ENCODE data around the gene ASAP3. TPM values are rescaled to one million over a fixed set of nuclear protein-coding genes. Genes with fewer than 3 reads are reported as not detected.

ASAP3 gene
- total RNA-seq, 2 experiments from 2014 or later = 0.81 to 1.2 TPM

- CTCF ChIA-PET = no interaction called here
- POLR2A ChIA-PET = no interaction called here
- Mint-ChIP-seq H3K27ac (no peak overlapping the region), H3K4me1 (ENCODE audit: low read depth) (peaks cover 10% of the 10 kb centered on the region), H3K9me3 (no peaks in the 10 kb centered on the region), H3K27me3 (no peaks in the 10 kb centered on the region), H3K36me3 (ENCODE audit: low read depth) (peaks cover 23% of the 10 kb centered on the region), H3K4me3 (no peak overlapping the region)
- Histone ChIP-seq H3K36me3 (ENCODE audit: insufficient read depth, low read length) (peaks cover 10% of the 10 kb centered on the region), H3K27ac (ENCODE audit: low read depth in 1 of 2, low read length in 2 of 2) (no peak overlapping the region), H3K27me3 (ENCODE audit: control insufficient read depth in 1 of 2, insufficient read depth in 2 of 2, low read length in 2 of 2) (no peaks in the 10 kb centered on the region), H3K9me3 (ENCODE audit: control insufficient read depth in 1 of 2, insufficient read depth in 1 of 2, low read length in 2 of 2) (no peaks in the 10 kb centered on the region), H3K4me3 (ENCODE audit: low read length) (no peak overlapping the region), H3K4me1 (ENCODE audit: insufficient read depth, low read length) (peaks cover 12% of the 10 kb centered on the region)
- TF ChIP-seq, protein P1, sequence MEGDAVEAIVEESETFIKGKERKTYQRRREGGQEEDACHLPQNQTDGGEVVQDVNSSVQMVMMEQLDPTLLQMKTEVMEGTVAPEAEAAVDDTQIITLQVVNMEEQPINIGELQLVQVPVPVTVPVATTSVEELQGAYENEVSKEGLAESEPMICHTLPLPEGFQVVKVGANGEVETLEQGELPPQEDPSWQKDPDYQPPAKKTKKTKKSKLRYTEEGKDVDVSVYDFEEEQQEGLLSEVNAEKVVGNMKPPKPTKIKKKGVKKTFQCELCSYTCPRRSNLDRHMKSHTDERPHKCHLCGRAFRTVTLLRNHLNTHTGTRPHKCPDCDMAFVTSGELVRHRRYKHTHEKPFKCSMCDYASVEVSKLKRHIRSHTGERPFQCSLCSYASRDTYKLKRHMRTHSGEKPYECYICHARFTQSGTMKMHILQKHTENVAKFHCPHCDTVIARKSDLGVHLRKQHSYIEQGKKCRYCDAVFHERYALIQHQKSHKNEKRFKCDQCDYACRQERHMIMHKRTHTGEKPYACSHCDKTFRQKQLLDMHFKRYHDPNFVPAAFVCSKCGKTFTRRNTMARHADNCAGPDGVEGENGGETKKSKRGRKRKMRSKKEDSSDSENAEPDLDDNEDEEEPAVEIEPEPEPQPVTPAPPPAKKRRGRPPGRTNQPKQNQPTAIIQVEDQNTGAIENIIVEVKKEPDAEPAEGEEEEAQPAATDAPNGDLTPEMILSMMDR (IDR thresholded peaks at IDR 0.05) = no peak
- no peak for ATAC-seq (ENCODE audit: poor library complexity)
- intact Hi-C loops (cut with DNase I, micrococcal nuclease) = loop anchor here in 1 of 2 experiments (2.0 kb wide), 2 partner anchors 61 to 189 kb away; partner anchors contain the start of genes HNRNPR and HTR1D
- DNase-seq = no peak
Observed at GRCh38 chr1:23405946-23406345, 78.0 kb downstream of the ASAP3 start.

- Mint-ChIP-seq H3K36me3 (ENCODE audit: low read depth) (peaks cover 25% of the 10 kb centered on the region), H3K9me3 (no peaks in the 10 kb centered on the region), H3K4me1 (ENCODE audit: low read depth) (peaks cover 10% of the 10 kb centered on the region), H3K27me3 (no peaks in the 10 kb centered on the region), H3K4me3 (no peak overlapping the region), H3K27ac (no peak overlapping the region)
- peaks cover 10% of the 10 kb centered on the region for H3K36me3 ChIP-seq (ENCODE audit: insufficient read depth, low read length)
- TF ChIP-seq, protein P1 (IDR thresholded peaks at IDR 0.05) = peak; percentile 96
- DNase-seq (peak; percentile 70 to 88 (median 78)), ATAC-seq (ENCODE audit: poor library complexity) (peak; percentile 98)
- ChIA-PET CTCF (interaction anchor here (0.6 to 1.8 kb wide), 9 partner anchors 9 to 96 kb away, joined by 3 to 6 read pairs (median 4); partner anchors contain the start of gene HNRNPR), POLR2A (interaction anchor here (1.4 to 2.0 kb wide), 3 partner anchors 19 to 59 kb away, joined by 4 to 10 read pairs (median 6); partner anchors contain the start of gene HNRNPR)
- H3K9me3 ChIP-seq (ENCODE audit: control insufficient read depth in 1 of 2, insufficient read depth in 1 of 2, low read length in 2 of 2) = no peaks in the 10 kb centered on the region
- no peak overlapping the region for H3K27ac ChIP-seq (ENCODE audit: low read depth in 1 of 2, low read length in 2 of 2)
- no peak overlapping the region for H3K4me3 ChIP-seq (ENCODE audit: low read length)
- peaks cover 12% of the 10 kb centered on the region for H3K4me1 ChIP-seq (ENCODE audit: insufficient read depth, low read length)
- H3K27me3 ChIP-seq (ENCODE audit: control insufficient read depth in 1 of 2, insufficient read depth in 2 of 2, low read length in 2 of 2) = no peaks in the 10 kb centered on the region
- intact Hi-C loops (cut with DNase I, micrococcal nuclease) = loop anchor here (2.0 to 5.0 kb wide), 6 partner anchors 59 to 307 kb away; partner anchors contain the start of genes HNRNPR (in 2 of the 2) and HTR1D (in 2 of the 2)
Observed at GRCh38 chr1:23403735-23404486, 80.1 kb downstream of the ASAP3 start.

DNA sequence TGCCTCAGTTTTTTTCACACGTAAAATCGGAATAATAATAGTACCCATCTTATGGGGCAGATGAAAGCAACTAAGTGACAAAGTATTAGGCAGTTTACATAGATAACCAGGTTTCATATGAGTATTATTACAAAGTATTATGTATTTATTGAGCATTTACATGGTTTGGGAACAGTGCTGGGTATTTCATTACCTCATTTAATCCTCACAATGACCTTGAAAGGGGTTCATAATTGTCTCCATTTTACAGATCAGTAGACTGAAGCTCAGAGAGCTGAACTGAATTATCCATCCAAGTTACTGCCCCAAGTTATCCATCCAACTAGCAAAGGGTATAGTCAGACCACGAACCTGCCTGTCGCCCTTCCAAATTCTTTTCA, 80.6 kb downstream of the ASAP3 start:
- TF ChIP-seq, protein P1 (IDR thresholded peaks at IDR 0.05) = no peak
- Mint-ChIP-seq H3K9me3 (no peaks in the 10 kb centered on the region), H3K36me3 (ENCODE audit: low read depth) (peaks cover 26% of the 10 kb centered on the region), H3K4me1 (ENCODE audit: low read depth) (peaks cover 10% of the 10 kb centered on the region), H3K27me3 (no peaks in the 10 kb centered on the region), H3K27ac (no peak overlapping the region), H3K4me3 (no peak overlapping the region)
- no peak overlapping the region for H3K27ac ChIP-seq (ENCODE audit: low read depth in 1 of 2, low read length in 2 of 2)
- ATAC-seq (ENCODE audit: poor library complexity) (no peak), DNase-seq (no peak)
- H3K36me3 ChIP-seq (ENCODE audit: insufficient read depth, low read length) = peaks cover 5% of the 10 kb centered on the region
- intact Hi-C loops (cut with DNase I, micrococcal nuclease) = loop anchor here (5.0 kb wide), 4 partner anchors 61 to 306 kb away; partner anchors contain the start of genes HNRNPR (in 1 of the 2) and HTR1D (in 1 of the 2)
- ChIA-PET CTCF (interaction anchor here (0.6 to 1.8 kb wide), 9 partner anchors 9 to 363 kb away, joined by 3 to 6 read pairs (median 4); partner anchors contain the start of gene HNRNPR), POLR2A (interaction anchor here (1.4 to 2.0 kb wide), 3 partner anchors 19 to 59 kb away, joined by 4 to 10 read pairs (median 6); partner anchors contain the start of gene HNRNPR)
- H3K4me1 ChIP-seq (ENCODE audit: insufficient read depth, low read length) = peaks cover 12% of the 10 kb centered on the region
- H3K4me3 ChIP-seq (ENCODE audit: low read length) = no peak overlapping the region
- H3K27me3 ChIP-seq (ENCODE audit: control insufficient read depth in 1 of 2, insufficient read depth in 2 of 2, low read length in 2 of 2) = no peaks in the 10 kb centered on the region
- H3K9me3 ChIP-seq (ENCODE audit: control insufficient read depth in 1 of 2, insufficient read depth in 1 of 2, low read length in 2 of 2) = no peaks in the 10 kb centered on the region

All from CD4-positive, alpha-beta T cell (primary cell).